A673 (cell line): ENCODE measurements around the gene CNNM3. TPM values are rescaled to one million over a fixed set of nuclear protein-coding genes. Genes with fewer than 3 reads are reported as not detected.

Experiments
- BruUV-seq: library from RNA; stranded (reverse); fragments of 400-500 nt; replicated peaks from 2 replicates; lab custom pipeline; 2021; lab: Mats Ljungman, UMichigan
- CTCF ChIA-PET: fragments of 300-600 bp; sonication (Branson Sonifier 250); formaldehyde crosslinking; loops from one replicate; lab custom pipeline; 2022; ENCODE audit warnings: antibody characterized with exemption; lab: Charles Lee
- POLR2A ChIA-PET: fragments of 300-600 bp; sonication (Branson Sonifier 250); formaldehyde crosslinking; loops from one replicate; lab custom pipeline; 2022; ENCODE audit warnings: antibody characterized with exemption; ENCODE audit not compliant: low non-redundant PET; lab: Charles Lee
- DNase-seq: peaks from one replicate; pipeline ENCODE4 v3.0.0-alpha.2; 2015; ENCODE audit warnings: low spot score
- H3K27ac ChIP-seq: fragments of 200-600 bp; sonication (generic); 2 replicates; pipeline ENCODE4 v1.5.1; 2016; ENCODE audit warnings: mixed run types, low read depth, mild to moderate bottlenecking, mixed read lengths, antibody characterized with exemption, low read length; ENCODE audit not compliant: poor library complexity, severe bottlenecking
- H3K27me3 ChIP-seq: fragments of 200-600 bp; sonication (generic); replicated peaks from 2 replicates; pipeline ENCODE4 v1.6.1; 2017; ENCODE audit warnings: mixed run types, low read depth, mild to moderate bottlenecking, mixed read lengths, antibody characterized with exemption, low read length; ENCODE audit not compliant: insufficient read depth, poor library complexity
- H3K36me3 ChIP-seq: fragments of 200-600 bp; sonication (generic); 2 replicates; pipeline ENCODE4 v1.6.1; 2016; ENCODE audit warnings: mixed run types, mild to moderate bottlenecking, mixed read lengths, antibody characterized with exemption, low read length; ENCODE audit not compliant: insufficient read depth, poor library complexity, severe bottlenecking
- H3K4me1 ChIP-seq: fragments of 200-600 bp; sonication (generic); 2 replicates; pipeline ENCODE4 v1.6.1; 2017; ENCODE audit warnings: mixed run types, mild to moderate bottlenecking, mixed read lengths, antibody characterized with exemption, low read length; ENCODE audit not compliant: insufficient read depth, poor library complexity, severe bottlenecking
- H3K4me3 ChIP-seq: fragments of 200-600 bp; sonication (generic); 2 replicates; pipeline ENCODE4 v1.5.1; 2016; ENCODE audit warnings: low read depth, mixed run types, mild to moderate bottlenecking, mixed read lengths, low read length; ENCODE audit not compliant: poor library complexity, severe bottlenecking
- H3K9me3 ChIP-seq: fragments of 200-600 bp; sonication (generic); 2 replicates; pipeline ENCODE4 v1.6.1; 2016; ENCODE audit warnings: mixed run types, low read depth, mild to moderate bottlenecking, mixed read lengths, antibody characterized with exemption, low read length; ENCODE audit not compliant: poor library complexity, severe bottlenecking
- EZH2 ChIP-seq: fragments of 200-600 bp; sonication (generic); IDR thresholded peaks from 2 replicates; pipeline ENCODE4 v1.6.1; 2017; ENCODE audit warnings: borderline replicate concordance, low read depth, mild to moderate bottlenecking, mixed read lengths, antibody characterized with exemption, low read length; ENCODE audit not compliant: poor library complexity, severe bottlenecking
- intact Hi-C: fragments of 100-400 bp; cut with micrococcal nuclease; formaldehyde crosslinking; loops from one replicate; pipeline ENCODE4 v1.10.0; 2022; ENCODE audit not compliant: unreplicated experiment
- total RNA-seq: library from RNA; stranded (reverse); gene quantifications from 2 replicates; pipeline ENCODE4 v1.2.3, GENCODE V29; 2021
- TF ChIP-seq, protein P1 (sequence below): fragments of 300-800, 200-600 bp; sonication (generic); conservative IDR thresholded peaks from 2 replicates; pipeline ENCODE4 v1.5.1; 2017; ENCODE audit warnings: low read depth, mild to moderate bottlenecking, antibody characterized with exemption, low read length, moderate library complexity, mixed read lengths

Gene CNNM3
- total RNA-seq, 1 experiment from 2014 or later, result 20.9 TPM

DNA sequence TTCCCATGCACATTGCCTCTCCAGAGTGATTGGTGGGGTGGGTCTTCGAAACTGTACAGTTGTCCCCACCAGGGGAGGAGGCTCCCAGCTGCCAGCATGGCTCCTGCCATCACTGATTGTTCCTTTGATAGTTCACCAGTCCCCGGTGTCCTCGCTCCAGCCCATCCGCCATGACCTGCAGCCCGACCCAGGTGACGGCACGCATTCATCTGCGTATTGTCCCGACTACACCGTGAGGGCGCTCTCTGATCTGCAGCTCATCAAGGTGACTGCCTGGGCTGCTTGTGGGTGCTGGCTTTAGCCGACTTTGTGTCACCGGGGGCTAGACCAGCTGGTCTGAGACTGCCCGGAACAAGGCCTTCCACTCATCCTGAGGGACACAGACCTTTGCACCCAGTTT, 12.4 kb downstream of the CNNM3 start:
- Histone ChIP-seq H3K4me3 (no peak overlapping the region), H3K27ac (no peak overlapping the region), H3K9me3 (no peaks in the 10 kb centered on the region), H3K4me1 (no peaks in the 10 kb centered on the region), H3K36me3 (peaks cover 42% of the 10 kb centered on the region), H3K27me3 (no peaks in the 10 kb centered on the region)
- ChIA-PET POLR2A (interaction anchor here (0.6 kb wide), 1 partner anchor 40 kb away, joined by 3 read pairs; no protein-coding TSS in a partner anchor), CTCF (interaction anchor here (0.7 kb wide), 1 partner anchor 131 kb away, joined by 3 read pairs; no protein-coding TSS in a partner anchor)
- DNase-seq, result no peak
- BruUV-seq, result no TSS peak
- intact Hi-C loops, result no loop called here
- TF ChIP-seq, protein P1, sequence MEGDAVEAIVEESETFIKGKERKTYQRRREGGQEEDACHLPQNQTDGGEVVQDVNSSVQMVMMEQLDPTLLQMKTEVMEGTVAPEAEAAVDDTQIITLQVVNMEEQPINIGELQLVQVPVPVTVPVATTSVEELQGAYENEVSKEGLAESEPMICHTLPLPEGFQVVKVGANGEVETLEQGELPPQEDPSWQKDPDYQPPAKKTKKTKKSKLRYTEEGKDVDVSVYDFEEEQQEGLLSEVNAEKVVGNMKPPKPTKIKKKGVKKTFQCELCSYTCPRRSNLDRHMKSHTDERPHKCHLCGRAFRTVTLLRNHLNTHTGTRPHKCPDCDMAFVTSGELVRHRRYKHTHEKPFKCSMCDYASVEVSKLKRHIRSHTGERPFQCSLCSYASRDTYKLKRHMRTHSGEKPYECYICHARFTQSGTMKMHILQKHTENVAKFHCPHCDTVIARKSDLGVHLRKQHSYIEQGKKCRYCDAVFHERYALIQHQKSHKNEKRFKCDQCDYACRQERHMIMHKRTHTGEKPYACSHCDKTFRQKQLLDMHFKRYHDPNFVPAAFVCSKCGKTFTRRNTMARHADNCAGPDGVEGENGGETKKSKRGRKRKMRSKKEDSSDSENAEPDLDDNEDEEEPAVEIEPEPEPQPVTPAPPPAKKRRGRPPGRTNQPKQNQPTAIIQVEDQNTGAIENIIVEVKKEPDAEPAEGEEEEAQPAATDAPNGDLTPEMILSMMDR, result no peak
- no peak for TF ChIP-seq EZH2

DNA sequence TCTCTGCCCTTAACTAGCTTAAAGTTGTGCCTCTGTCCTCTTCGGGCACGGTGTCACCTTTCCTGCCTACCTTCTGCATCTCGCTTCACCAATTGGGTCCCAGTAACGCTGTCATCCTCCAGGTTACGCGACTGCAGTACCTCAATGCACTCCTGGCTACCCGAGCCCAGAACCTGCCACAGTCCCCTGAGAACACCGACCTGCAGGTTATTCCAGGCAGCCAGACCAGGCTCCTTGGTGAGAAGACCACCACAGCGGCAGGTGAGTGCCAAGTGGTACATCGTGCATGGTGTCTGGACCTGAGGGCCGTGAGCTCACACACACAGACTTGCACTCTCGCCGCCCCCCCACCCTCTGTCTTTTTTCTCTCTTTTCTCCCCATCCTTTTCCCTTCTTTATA, 12.8 kb downstream of the CNNM3 start:
- H3K4me3 ChIP-seq, result no peak overlapping the region
- ChIA-PET CTCF (interaction anchor here (0.7 kb wide), 1 partner anchor 131 kb away, joined by 3 read pairs; no protein-coding TSS in a partner anchor), POLR2A (interaction anchor here (0.6 kb wide), 1 partner anchor 40 kb away, joined by 3 read pairs; no protein-coding TSS in a partner anchor)
- no peaks in the 10 kb centered on the region for H3K4me1 ChIP-seq
- intact Hi-C loops, result no loop called here
- peaks cover 43% of the 10 kb centered on the region for H3K36me3 ChIP-seq
- no peak for DNase-seq
- H3K9me3 ChIP-seq, result no peaks in the 10 kb centered on the region
- H3K27ac ChIP-seq, result no peak overlapping the region
- no TSS peak for BruUV-seq
- H3K27me3 ChIP-seq, result no peaks in the 10 kb centered on the region
- no peak for TF ChIP-seq EZH2
- TF ChIP-seq, protein P1, result no peak

DNA sequence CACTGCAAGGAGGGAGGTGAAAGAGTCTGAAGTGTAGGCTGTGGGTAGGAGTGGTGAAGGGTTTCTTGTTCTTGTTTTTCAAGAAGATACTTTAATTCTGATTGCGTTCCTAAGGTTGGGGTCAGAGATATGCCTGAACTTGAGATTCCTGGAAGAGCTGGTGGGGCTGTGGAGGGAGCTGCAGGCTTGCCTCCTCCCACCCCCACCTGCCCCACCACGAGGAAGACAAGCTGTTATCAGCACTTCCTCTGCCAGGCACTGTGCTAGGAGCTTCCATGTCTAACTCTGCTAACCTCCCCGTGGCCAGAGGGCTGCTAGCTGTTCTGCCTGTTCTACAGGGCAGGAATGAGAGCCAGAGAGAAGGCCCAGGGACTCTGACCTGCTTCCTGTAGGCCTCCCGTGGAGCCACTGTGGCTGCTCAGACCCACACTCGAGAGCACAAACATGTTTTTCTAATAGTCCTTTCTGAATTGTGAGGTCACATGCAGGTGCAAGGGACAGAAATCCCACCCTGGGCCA, 14.0 kb downstream of the CNNM3 start:
- no TSS peak for BruUV-seq
- ChIA-PET POLR2A (no interaction called here), CTCF (no interaction called here)
- no peaks in the 10 kb centered on the region for H3K27me3 ChIP-seq
- H3K4me3 ChIP-seq, result no peak overlapping the region
- no peak for DNase-seq
- no peak overlapping the region for H3K27ac ChIP-seq
- H3K4me1 ChIP-seq, result no peaks in the 10 kb centered on the region
- intact Hi-C loops, result no loop called here
- TF ChIP-seq, protein P1, result no peak
- no peak for TF ChIP-seq EZH2
- H3K36me3 ChIP-seq, result peaks cover 43% of the 10 kb centered on the region
- no peaks in the 10 kb centered on the region for H3K9me3 ChIP-seq
